WERI-Rb-1 (cell line): ENCODE results near the gene AKAP11.

ENCODE experiments used
- DNase-seq: peaks from one replicate; pipeline ENCODE4 v3.0.0-alpha.2; 2020
- H3K27ac ChIP-seq: fragments of 250-450 bp; sonication (Bioruptor Pico); 2 replicates; pipeline ENCODE4 v1.5.1; 2020; ENCODE audit warnings: mild to moderate bottlenecking, moderate library complexity
- H3K27me3 ChIP-seq: fragments of 250-450 bp; sonication (Bioruptor Pico); 2 replicates; pipeline ENCODE4 v1.5.1; 2021; ENCODE audit warnings: mild to moderate bottlenecking, low read depth, moderate library complexity; ENCODE audit not compliant: insufficient read depth, severe bottlenecking
- H3K36me3 ChIP-seq: fragments of 250-450 bp; sonication (Bioruptor Pico); 2 replicates; pipeline ENCODE4 v1.5.1; 2020; ENCODE audit warnings: mild to moderate bottlenecking, moderate library complexity
- H3K4me3 ChIP-seq: 2 replicates; pipeline ENCODE4 v1.5.1; 2011; ENCODE audit warnings: low read depth, mild to moderate bottlenecking, control low read depth, low read length
- H3K9me3 ChIP-seq: fragments of 250-450 bp; sonication (Bioruptor Pico); 2 replicates; pipeline ENCODE4 v1.5.1; 2021; ENCODE audit warnings: mild to moderate bottlenecking, moderate library complexity; ENCODE audit not compliant: severe bottlenecking
- CTCF ChIP-seq: IDR thresholded peaks from 2 replicates; pipeline ENCODE4 v1.5.1; 2011; ENCODE audit warnings: low read depth, mild to moderate bottlenecking, control low read depth, inconsistent platforms, low read length

Gene AKAP11

GRCh38 chr13:42255886-42256285 lies 16.1 kb upstream of the AKAP11 start:
- Histone ChIP-seq H3K9me3 (no peaks in the 10 kb centered on the region), H3K36me3 (no peaks in the 10 kb centered on the region), H3K27ac (no peak overlapping the region), H3K4me3 (no peak overlapping the region), H3K27me3 (no peaks in the 10 kb centered on the region)
- no peak for TF ChIP-seq CTCF
- DNase-seq = no peak

- no peaks in the 10 kb centered on the region for H3K27me3 ChIP-seq
- no peaks in the 10 kb centered on the region for H3K9me3 ChIP-seq
- H3K4me3 ChIP-seq = no peak overlapping the region
- peak; percentile 9 for DNase-seq
- H3K27ac ChIP-seq = no peak overlapping the region
- TF ChIP-seq CTCF = no peak
- H3K36me3 ChIP-seq = no peaks in the 10 kb centered on the region
Measured at GRCh38 chr13:42258747-42259146, 13.2 kb upstream of the AKAP11 start.

- Histone ChIP-seq H3K36me3 (no peaks in the 10 kb centered on the region), H3K4me3 (no peak overlapping the region), H3K27me3 (no peaks in the 10 kb centered on the region), H3K9me3 (no peaks in the 10 kb centered on the region), H3K27ac (no peak overlapping the region)
- TF ChIP-seq CTCF = no peak
- no peak for DNase-seq
Measured at GRCh38 chr13:42259515-42259914, 12.4 kb upstream of the AKAP11 start.

- Histone ChIP-seq H3K27me3 (no peaks in the 10 kb centered on the region), H3K27ac (no peak overlapping the region), H3K36me3 (no peaks in the 10 kb centered on the region), H3K4me3 (no peak overlapping the region), H3K9me3 (no peaks in the 10 kb centered on the region)
- DNase-seq = no peak
- no peak for TF ChIP-seq CTCF
Measured at GRCh38 chr13:42260903-42261654, 10.9 kb upstream of the AKAP11 start.

GRCh38 chr13:42266473-42266872 lies 5.5 kb upstream of the AKAP11 start:
- DNase-seq = no peak
- no peak for TF ChIP-seq CTCF
- Histone ChIP-seq H3K36me3 (no peaks in the 10 kb centered on the region), H3K4me3 (no peak overlapping the region), H3K27me3 (no peaks in the 10 kb centered on the region), H3K27ac (no peak overlapping the region), H3K9me3 (no peaks in the 10 kb centered on the region)

- no peak overlapping the region for H3K4me3 ChIP-seq
- DNase-seq = no peak
- no peaks in the 10 kb centered on the region for H3K36me3 ChIP-seq
- no peaks in the 10 kb centered on the region for H3K27me3 ChIP-seq
- H3K9me3 ChIP-seq = no peaks in the 10 kb centered on the region
- no peak overlapping the region for H3K27ac ChIP-seq
- no peak for TF ChIP-seq CTCF
Measured at GRCh38 chr13:42270160-42270856, 1.6 kb upstream of the AKAP11 start.
